ENCODE data around the gene CLPTM1L.

GRCh38 chr5:1382248-1382700 is 37.4 kb upstream of the CLPTM1L start:
- TF ChIP-seq, protein P1, sequence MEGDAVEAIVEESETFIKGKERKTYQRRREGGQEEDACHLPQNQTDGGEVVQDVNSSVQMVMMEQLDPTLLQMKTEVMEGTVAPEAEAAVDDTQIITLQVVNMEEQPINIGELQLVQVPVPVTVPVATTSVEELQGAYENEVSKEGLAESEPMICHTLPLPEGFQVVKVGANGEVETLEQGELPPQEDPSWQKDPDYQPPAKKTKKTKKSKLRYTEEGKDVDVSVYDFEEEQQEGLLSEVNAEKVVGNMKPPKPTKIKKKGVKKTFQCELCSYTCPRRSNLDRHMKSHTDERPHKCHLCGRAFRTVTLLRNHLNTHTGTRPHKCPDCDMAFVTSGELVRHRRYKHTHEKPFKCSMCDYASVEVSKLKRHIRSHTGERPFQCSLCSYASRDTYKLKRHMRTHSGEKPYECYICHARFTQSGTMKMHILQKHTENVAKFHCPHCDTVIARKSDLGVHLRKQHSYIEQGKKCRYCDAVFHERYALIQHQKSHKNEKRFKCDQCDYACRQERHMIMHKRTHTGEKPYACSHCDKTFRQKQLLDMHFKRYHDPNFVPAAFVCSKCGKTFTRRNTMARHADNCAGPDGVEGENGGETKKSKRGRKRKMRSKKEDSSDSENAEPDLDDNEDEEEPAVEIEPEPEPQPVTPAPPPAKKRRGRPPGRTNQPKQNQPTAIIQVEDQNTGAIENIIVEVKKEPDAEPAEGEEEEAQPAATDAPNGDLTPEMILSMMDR (conservative IDR thresholded peaks at IDR 0.05) = no peak
- no peak for TF ChIP-seq ZFX (IDR thresholded peaks at IDR 0.05)

All from C4-2B (cell line).